NCI-H2171 (cell line): ENCODE measurements around the gene DDR1.
"Not testable (repeated sequence)": the region's sequence is repeated elsewhere in the genome, so short reads cannot be mapped to it uniquely, and the experiment has no call there.

Experiments
- DNase-seq: peaks from one replicate; lab custom pipeline; 2025; lab: John Stamatoyannopoulos, UW

The DDR1 gene

GRCh38 chr6:30894935-30895334 is 10.6 kb downstream of the DDR1 start:
- no peak for DNase-seq

GRCh38 chr6:30895343-30895742 is 11.0 kb downstream of the DDR1 start:
- DNase-seq = no peak

GRCh38 chr6:30896541-30896940 is 12.2 kb downstream of the DDR1 start:
- no peak for DNase-seq

- DNase-seq = no peak
Observed at GRCh38 chr6:30897882-30898281, 13.6 kb downstream of the DDR1 start.

GRCh38 chr6:30898750-30899360 is 14.5 kb downstream of the DDR1 start:
- no peak for DNase-seq

- DNase-seq = no peak
Observed at GRCh38 chr6:30900863-30901417, 16.6 kb downstream of the DDR1 start.

GRCh38 chr6:30901436-30901835 is 17.1 kb downstream of the DDR1 start:
- DNase-seq = no peak

- not testable (repeated sequence) for DNase-seq
Observed at GRCh38 chr6:30902196-30902595, 17.9 kb downstream of the DDR1 start.

- DNase-seq = no peak
Observed at GRCh38 chr6:30902709-30903108, 18.4 kb downstream of the DDR1 start.

- no peak for DNase-seq
Observed at GRCh38 chr6:30903236-30903635, 18.9 kb downstream of the DDR1 start.

- DNase-seq = not testable (repeated sequence)
Observed at GRCh38 chr6:30907290-30907757, 23.0 kb downstream of the DDR1 start.

- peak; percentile 96 for DNase-seq
Observed at GRCh38 chr6:30907758-30908591, 23.7 kb downstream of the DDR1 start, which contains the start of gene GTF2H4. GTF2H4 (plus strand) TSS chr6:30908207.

- no peak for DNase-seq
Observed at GRCh38 chr6:30908700-30909099, 24.4 kb downstream of the DDR1 start.

GRCh38 chr6:30910473-30910872 is 26.2 kb downstream of the DDR1 start:
- DNase-seq = not testable (repeated sequence)

- no peak for DNase-seq
Observed at GRCh38 chr6:30912746-30913520, 28.6 kb downstream of the DDR1 start.

- DNase-seq = no peak
Observed at GRCh38 chr6:30913721-30914075, 29.4 kb downstream of the DDR1 start.

- peak; percentile 88 for DNase-seq
Observed at GRCh38 chr6:30914076-30914853, 29.9 kb downstream of the DDR1 start, which contains the start of gene VARS2. VARS2 (plus strand) TSS chr6:30914238; CDS start chr6:30914837, 599 bp downstream.

GRCh38 chr6:30914854-30915590 is 30.7 kb downstream of the DDR1 start:
- no peak for DNase-seq

- DNase-seq = peak; percentile 21
Observed at GRCh38 chr6:30915591-30915946, 31.2 kb downstream of the DDR1 start.

GRCh38 chr6:30917041-30917440 is 32.7 kb downstream of the DDR1 start:
- DNase-seq = no peak

GRCh38 chr6:30917487-30917886 is 33.2 kb downstream of the DDR1 start:
- DNase-seq = no peak
